Measurements from ENCODE around the gene CLMN. TPM values are rescaled to one million over a fixed set of nuclear protein-coding genes. Genes with fewer than 3 reads are reported as not detected.

CLMN gene
- total and polyA plus RNA-seq, 2 of the 8 experiments (the other 6 are each of a cell fraction or from before 2014, with no cell fraction given): 1.6 to 8.2 TPM

- CTCF ChIA-PET (ENCODE audit: partially characterized antibody): interaction anchor here (1.2 to 1.7 kb wide), 3 partner anchors 16 to 80 kb away, joined by 3 to 5 read pairs (median 3); no protein-coding TSS in a partner anchor
- no peak for TF ChIP-seq ATF2 (IDR thresholded peaks at IDR 0.05; ENCODE audit: low read length)
- no peak for TF ChIP-seq HDAC2 (IDR thresholded peaks at IDR 0.05; ENCODE audit: borderline replicate concordance in 1 of 2, low read depth in 2 of 2, low read length in 2 of 2)
- no peak for TF ChIP-seq RAD21 (IDR thresholded peaks at IDR 0.05 in 1 of 2, conservative IDR thresholded peaks at IDR 0.05 in 1 of 2; ENCODE audit: low read depth in 2 of 2, low read length in 2 of 2)
- TF ChIP-seq SP2 (IDR thresholded peaks at IDR 0.05; ENCODE audit: low read length): no peak
- no peak for TF ChIP-seq JUN (IDR thresholded peaks at IDR 0.05; ENCODE audit: low read depth, low read length)
- no peak for TF ChIP-seq RXRA (IDR thresholded peaks at IDR 0.05; ENCODE audit: insufficient read depth, low read depth, low read length)
- TF ChIP-seq CHD1 (IDR thresholded peaks at IDR 0.05; ENCODE audit: low read depth, low read length): no peak
- no peak overlapping the region for H3K27ac ChIP-seq (ENCODE audit: low read depth, low read length)
- H2BK15ac ChIP-seq (ENCODE audit: low read length): no peak overlapping the region
- H4K20me1 ChIP-seq (replicated peaks in 1 of 2; ENCODE audit: control insufficient read depth in 1 of 2, insufficient read depth in 2 of 2, low read length in 2 of 2): no peaks in the 10 kb centered on the region
- H4K8ac ChIP-seq (ENCODE audit: extremely low read depth, insufficient read depth, low read length): no peak overlapping the region
- no peak overlapping the region for H2AK5ac ChIP-seq (ENCODE audit: low read depth, low read length)
- no peaks in the 10 kb centered on the region for H3K27me3 ChIP-seq (replicated peaks in 1 of 4; ENCODE audit: control insufficient read depth in 3 of 4, extremely low read depth in 1 of 4, insufficient read depth in 3 of 4, low read length in 3 of 4)
- H2BK20ac ChIP-seq (ENCODE audit: low read length): no peak overlapping the region
- 87% methylated on average over 4 of the region's 4 CpGs; no CpG with 5 or more reads in 1 of the 2 experiments for WGBS, 2 experiments (ENCODE audit: extremely low coverage in 1 of 2, insufficient coverage in 1 of 2, insufficient read length in 1 of 2, insufficient replicate concordance in 2 of 2, low coverage in 1 of 2, low lambda C conversion rate in 2 of 2, missing lambda C conversion rate in 1 of 2)
- no peak overlapping the region for H2BK5ac ChIP-seq (ENCODE audit: low read depth, low read length)
- no peaks in the 10 kb centered on the region for H3K36me3 ChIP-seq (ENCODE audit: control insufficient read depth in 2 of 4, insufficient read depth in 4 of 4, low read length in 3 of 4)
- no peaks in the 10 kb centered on the region for H3K79me1 ChIP-seq (ENCODE audit: low read depth, low read length)
- no peak overlapping the region for H3K4me2 ChIP-seq (ENCODE audit: insufficient read depth in 1 of 2, low read depth in 2 of 2, low read length in 2 of 2)
- no peak overlapping the region for H4K91ac ChIP-seq (replicated peaks; ENCODE audit: insufficient read length, low read length)
- DNase-seq (ENCODE audit: low read depth in 1 of 2, low spot score in 2 of 2) (no peak), FAIRE-seq (no peak)
- no peaks in the 10 kb centered on the region; a peak in 2 of 4 replicates for H3K9me3 ChIP-seq (ENCODE audit: insufficient read depth in 2 of 2, low read depth in 1 of 2, low read length in 1 of 2)
- no peaks in the 10 kb centered on the region for H3K79me2 ChIP-seq (ENCODE audit: control insufficient read depth in 1 of 2, insufficient read depth in 2 of 2, low read length in 2 of 2)
- H4K5ac ChIP-seq (ENCODE audit: insufficient read length, low read depth, low read length): no peak overlapping the region
- no peak overlapping the region for H3K4me3 ChIP-seq (ENCODE audit: extremely low read depth in 1 of 4, insufficient read depth in 2 of 4, low read depth in 3 of 4, low read length in 4 of 4)
- H3K56ac ChIP-seq (replicated peaks; ENCODE audit: insufficient read length, low read depth, low read length): no peak overlapping the region
- no peak overlapping the region for H2AFZ ChIP-seq (ENCODE audit: low read length)
- H2BK120ac ChIP-seq (replicated peaks; ENCODE audit: low read depth, low read length): no peak overlapping the region
- no peak overlapping the region for H3K23ac ChIP-seq (ENCODE audit: insufficient read length)
- H3K4me1 ChIP-seq (replicated peaks in 1 of 4; ENCODE audit: control insufficient read depth in 3 of 4, insufficient read depth in 4 of 4, low read length in 3 of 4): no peaks in the 10 kb centered on the region; a peak in 1 of 7 replicates
- H3K9ac ChIP-seq (replicated peaks in 1 of 4; ENCODE audit: extremely low read depth in 1 of 4, low read depth in 3 of 4, low read length in 3 of 4): no peak overlapping the region
- POLR2A ChIA-PET (ENCODE audit: partially characterized antibody): no interaction called here
- H3K18ac ChIP-seq (ENCODE audit: extremely low read depth, low read length): no peak overlapping the region
- no peaks in the 10 kb centered on the region for H3K23me2 ChIP-seq (ENCODE audit: low read depth, low read length)
- H2BK12ac ChIP-seq (ENCODE audit: low read depth, low read length): no peak overlapping the region
- H3K4ac ChIP-seq (replicated peaks; ENCODE audit: insufficient read length, low read depth, low read length): no peak overlapping the region
- H3K14ac ChIP-seq (ENCODE audit: insufficient read length): no peak overlapping the region
Measured at GRCh38 chr14:95281560-95282176, 38.0 kb downstream of the CLMN start.

All from H1 (cell line).